H9 (cell line): ENCODE results near the gene RGS9. TPM values are rescaled to one million over a fixed set of nuclear protein-coding genes. Genes with fewer than 3 reads are reported as not detected.

Experiments
- DNase-seq: peaks from one replicate; pipeline ENCODE4 v3.0.0-alpha.2; 2017
- H2AFZ ChIP-seq: one replicate; pipeline ENCODE4 v1.6.1; 2013; ENCODE audit warnings: mild to moderate bottlenecking, low read length, control low read depth, moderate library complexity
- H2AK5ac ChIP-seq: 2 replicates; pipeline ENCODE4 v1.6.1; 2013; ENCODE audit warnings: low read length, control low read depth, mixed read lengths; ENCODE audit not compliant: insufficient read length
- H2BK120ac ChIP-seq: one replicate; pipeline ENCODE4 v1.6.1; 2013; ENCODE audit warnings: low read depth, mild to moderate bottlenecking, low read length, control low read depth, inconsistent platforms; ENCODE audit not compliant: poor library complexity, severe bottlenecking
- H2BK12ac ChIP-seq: 2 replicates; pipeline ENCODE4 v1.6.1; 2013; ENCODE audit warnings: low read length, control low read depth, mixed read lengths, low read depth; ENCODE audit not compliant: insufficient read length
- H2BK15ac ChIP-seq: 2 replicates; pipeline ENCODE4 v1.6.1; 2013; ENCODE audit warnings: low read depth, low read length, control low read depth
- H2BK20ac ChIP-seq: one replicate; pipeline ENCODE4 v1.6.1; 2013; ENCODE audit warnings: low read depth, mild to moderate bottlenecking, low read length, control low read depth, inconsistent platforms; ENCODE audit not compliant: poor library complexity, severe bottlenecking
- H2BK5ac ChIP-seq: 2 replicates; pipeline ENCODE4 v1.6.1; 2013; ENCODE audit warnings: low read length, control low read depth, mixed read lengths; ENCODE audit not compliant: insufficient read length
- H3K14ac ChIP-seq: 2 replicates; pipeline ENCODE4 v1.6.1; 2013; ENCODE audit warnings: low read length, control low read depth; ENCODE audit not compliant: insufficient read depth
- H3K18ac ChIP-seq: 2 replicates; pipeline ENCODE4 v1.6.1; 2013; ENCODE audit warnings: low read depth, mild to moderate bottlenecking, mixed read lengths, low read length, control low read depth; ENCODE audit not compliant: insufficient read length
- H3K23ac ChIP-seq: 2 replicates; pipeline ENCODE4 v1.6.1; 2013; ENCODE audit warnings: low read length, control low read depth, mixed read lengths, low read depth; ENCODE audit not compliant: insufficient read length
- H3K23me2 ChIP-seq: 2 replicates; pipeline ENCODE4 v1.6.1; 2013; ENCODE audit warnings: low read depth, mild to moderate bottlenecking, mixed read lengths, low read length, control low read depth; ENCODE audit not compliant: insufficient read length, poor library complexity, severe bottlenecking
- H3K27ac ChIP-seq: 2 replicates; pipeline ENCODE4 v1.5.1; 2013; ENCODE audit warnings: low read length, control low read depth, mixed read lengths, low read depth; ENCODE audit not compliant: insufficient read length
- H3K27me3 ChIP-seq: 2 replicates; pipeline ENCODE4 v1.6.1; 2013; ENCODE audit warnings: low read length, control low read depth, inconsistent platforms; ENCODE audit not compliant: insufficient read depth
- H3K4ac ChIP-seq: 2 replicates; pipeline ENCODE4 v1.6.1; 2013; ENCODE audit warnings: low read depth, mild to moderate bottlenecking, control low read depth, inconsistent platforms, low read length, moderate library complexity
- H3K4me1 ChIP-seq: 2 replicates; pipeline ENCODE4 v1.6.1; 2013; ENCODE audit warnings: low read length, control low read depth, inconsistent platforms; ENCODE audit not compliant: insufficient read depth
- H3K4me2 ChIP-seq: 2 replicates; pipeline ENCODE4 v1.6.1; 2013; ENCODE audit warnings: low read length, control low read depth, mixed read lengths; ENCODE audit not compliant: insufficient read length, insufficient read depth
- H3K56ac ChIP-seq: 2 replicates; pipeline ENCODE4 v1.6.1; 2013; ENCODE audit warnings: low read depth, mild to moderate bottlenecking, mixed read lengths, low read length, control low read depth; ENCODE audit not compliant: insufficient read length
- H3K79me1 ChIP-seq: 2 replicates; pipeline ENCODE4 v1.6.1; 2013; ENCODE audit warnings: low read depth, mild to moderate bottlenecking, moderate library complexity, low read length, control low read depth, inconsistent platforms; ENCODE audit not compliant: insufficient read depth, poor library complexity, severe bottlenecking
- H3K79me2 ChIP-seq: 2 replicates; pipeline ENCODE4 v1.6.1; 2013; ENCODE audit warnings: low read length, control low read depth, inconsistent platforms; ENCODE audit not compliant: insufficient read depth
- H3K9ac ChIP-seq: 2 replicates; pipeline ENCODE4 v1.6.1; 2013; ENCODE audit warnings: low read length, control low read depth, mixed read lengths; ENCODE audit not compliant: insufficient read length; ENCODE audit errors: extremely low read depth
- H3K9me3 ChIP-seq: one replicate; pipeline ENCODE4 v1.6.1; 2013; ENCODE audit warnings: low read depth, low read length, inconsistent platforms; ENCODE audit not compliant: control insufficient read depth
- H3T11ph ChIP-seq: one replicate; pipeline ENCODE4 v1.6.1; 2013; ENCODE audit warnings: mild to moderate bottlenecking, low read length, control low read depth, inconsistent platforms
- H4K20me1 ChIP-seq: one replicate; pipeline ENCODE4 v1.6.1; 2013; ENCODE audit not compliant: control insufficient read depth, insufficient read length, insufficient read depth
- H4K5ac ChIP-seq: 2 replicates; pipeline ENCODE4 v1.6.1; 2013; ENCODE audit warnings: low read depth, mild to moderate bottlenecking, mixed read lengths, low read length, control low read depth; ENCODE audit not compliant: insufficient read length
- H4K8ac ChIP-seq: replicated peaks from 2 replicates; pipeline ENCODE4 v1.6.1; 2013; ENCODE audit warnings: low read length, control low read depth, mixed read lengths, low read depth; ENCODE audit not compliant: insufficient read length
- H4K91ac ChIP-seq: 2 replicates; pipeline ENCODE4 v1.6.1; 2013; ENCODE audit warnings: low read depth, mild to moderate bottlenecking, moderate library complexity, mixed read lengths, low read length, control low read depth; ENCODE audit not compliant: insufficient read length
- H3K27ac Mint-ChIP-seq, 3 experiments: 2 replicates in 2 of 3; 3 replicates in 1 of 3; pipeline ENCODE4 v1.8.0; 2020 to 2021; ENCODE audit warnings: mixed read lengths in 3 of 3, mild to moderate bottlenecking in 1 of 3, moderate library complexity in 1 of 3
- H3K27me3 Mint-ChIP-seq: 2 replicates; pipeline ENCODE4 v1.8.0; 2021; ENCODE audit warnings: low read depth, mild to moderate bottlenecking, moderate library complexity, mixed read lengths
- H3K36me3 Mint-ChIP-seq, 3 experiments: 2 replicates in 2 of 3; 3 replicates in 1 of 3; pipeline ENCODE4 v1.8.0; 2020 to 2021; ENCODE audit warnings: low read depth in 3 of 3, mixed read lengths in 3 of 3; ENCODE audit not compliant: insufficient read depth in 1 of 3
- H3K4me1 Mint-ChIP-seq, 2 experiments: 2 replicates each; pipeline ENCODE4 v1.8.0; 2020; ENCODE audit warnings: mixed read lengths in 2 of 2
- H3K4me3 Mint-ChIP-seq, 2 experiments: 2 replicates in 1 of 2; 3 replicates in 1 of 2; pipeline ENCODE4 v1.8.0; 2020 to 2021; ENCODE audit warnings: mild to moderate bottlenecking in 2 of 2, mixed read lengths in 2 of 2, moderate library complexity in 1 of 2
- H3K9me3 Mint-ChIP-seq, 2 experiments: 2 replicates in 1 of 2; 3 replicates in 1 of 2; pipeline ENCODE4 v1.8.0; 2020; ENCODE audit warnings: mild to moderate bottlenecking in 2 of 2, mixed read lengths in 2 of 2, moderate library complexity in 1 of 2
- CTCF ChIP-seq: fragments of 200-600 bp; sonication (generic); conservative IDR thresholded peaks from 3 replicates; pipeline ENCODE4 v1.8.0; 2021; ENCODE audit warnings: antibody characterized with exemption, mild to moderate bottlenecking
- WGBS: extraction: QIAGEN DNeasy Blood & Tissue Kit; methylation state at CpG from one replicate; pipeline ENCODE4 v1.1.7; 2013; ENCODE audit warnings: missing lambda C conversion rate, low lambda C conversion rate, mixed read lengths; ENCODE audit not compliant: insufficient read length; ENCODE audit errors: extremely low coverage; 5-methylcytosine and 5-hydroxymethylcytosine counted together
- total RNA-seq: library from RNA; stranded (reverse); gene quantifications from 2 replicates; pipeline ENCODE4 v1.2.1, GENCODE V29; 2021

Gene RGS9
- total RNA-seq, 1 experiment from 2014 or later = 12.0 TPM

- H3K4me1 Mint-ChIP-seq = peaks cover 12 to 16% of the 10 kb centered on the region in 2 experiments; a peak in 3 of 4 replicates
- WGBS = no CpG with 5 or more reads among the region's 5 CpGs
Measured at GRCh38 chr17:65231086-65231485, 93.9 kb downstream of the RGS9 start.

More at GRCh38 chr17:65231086-65231485, 93.9 kb downstream of the RGS9 start:
- TF ChIP-seq CTCF = no peak; the same call in 2 of the 3 replicates
- Mint-ChIP-seq H3K4me3 (no peak overlapping the region), H3K36me3 (0 out of 7 replicates have a peak, but pooled peaks cover 0 to 3% (median 0%) of the 10 kb centered on the region in 3 experiments), H3K27ac (no peak overlapping the region; a peak in 1 of 7 replicates), H3K9me3 (peaks cover 3 to 4% of the 10 kb centered on the region in 2 experiments; a peak in 4 of 5 replicates), H3K27me3 (no peaks in the 10 kb centered on the region; the same call in 1 of the 2 replicates)
- H3T11ph ChIP-seq = no peak overlapping the region
- no peaks in the 10 kb centered on the region for H3K4me1 ChIP-seq
- H3K4ac ChIP-seq = no peak overlapping the region
- H4K8ac ChIP-seq = no peak overlapping the region
- no peak overlapping the region for H4K91ac ChIP-seq
- no peak overlapping the region for H2BK15ac ChIP-seq
- no peaks in the 10 kb centered on the region for H3K79me2 ChIP-seq
- no peak overlapping the region for H3K18ac ChIP-seq
- no peaks in the 10 kb centered on the region for H3K79me1 ChIP-seq
- no peak overlapping the region for H3K27ac ChIP-seq
- H3K9ac ChIP-seq = no peak overlapping the region
- H2BK5ac ChIP-seq = no peak overlapping the region
- no peak overlapping the region for H2BK12ac ChIP-seq
- no peak overlapping the region for H2BK20ac ChIP-seq
- H4K5ac ChIP-seq = no peak overlapping the region
- no peak overlapping the region for H2AK5ac ChIP-seq
- H3K14ac ChIP-seq = no peak overlapping the region
- H3K23me2 ChIP-seq = no peaks in the 10 kb centered on the region
- H3K27me3 ChIP-seq = no peaks in the 10 kb centered on the region
- H4K20me1 ChIP-seq = no peaks in the 10 kb centered on the region
- H3K9me3 ChIP-seq = no peaks in the 10 kb centered on the region
- no peak overlapping the region for H3K4me2 ChIP-seq
- H3K23ac ChIP-seq = no peak overlapping the region
- H2AFZ ChIP-seq = no peak overlapping the region
- no peak overlapping the region for H2BK120ac ChIP-seq
- DNase-seq = no peak
- H3K56ac ChIP-seq = no peak overlapping the region
